ENCODE measurements around the gene PDZD7.

- TF ChIP-seq CTCF (IDR thresholded peaks at IDR 0.05; ENCODE audit: low read depth, low read length) (no peak), POLR2A (IDR thresholded peaks at IDR 0.05; ENCODE audit: extremely low read depth, insufficient read length) (no peak), MAX (IDR thresholded peaks at IDR 0.05; ENCODE audit: low read depth, low read length) (no peak), MYC (IDR thresholded peaks at IDR 0.05; ENCODE audit: low read depth, low read length) (no peak)
Measured at GRCh38 chr10:101029520-101030295, 1.2 kb downstream of the PDZD7 start.

All from NB4 (cell line).